Adrenal gland (tissue), 5 donors: ENCODE measurements around the gene TFG.

Experiments used
- CTCF ChIP-seq, 6 experiments: fragments of 450-650 bp in 4 of 6; fragments of 200-600 bp in 2 of 6; sonication (generic) in 1 of 6; IDR thresholded peaks; 1 replicate in 5 of 6; 2 replicates in 1 of 6; pipeline versions ENCODE4 v1.5.1 to v1.8.0; 2016 to 2021; ENCODE audit warnings: antibody characterized with exemption in 6 of 6, mild to moderate bottlenecking in 2 of 6, moderate library complexity in 1 of 6
- POLR2A ChIP-seq, 2 donors: fragments of 450-650 bp; IDR thresholded peaks; one replicate each; pipeline ENCODE4 v1.6.1; 2017; ENCODE audit warnings: antibody characterized with exemption in 2 of 2, mild to moderate bottlenecking in 2 of 2, moderate library complexity in 1 of 2
- donor health status: DM: no; HTN: no; CAD: no.

- no peak for TF ChIP-seq CTCF (IDR thresholded peaks at IDR 0.05)
- no peak for TF ChIP-seq POLR2A (IDR thresholded peaks at IDR 0.05)
Observed at GRCh38 chr3:100719136-100719535, 9.8 kb downstream of the TFG start.
